Erythroblast (primary cell): ENCODE measurements around the gene OLFML2A.

ENCODE experiments used
- GATA1 ChIP-seq: IDR thresholded peaks from 2 replicates; pipeline ENCODE4 v1.6.1; 2011; ENCODE audit warnings: low read depth, mild to moderate bottlenecking, control low read depth, low read length, moderate library complexity
- POLR2A ChIP-seq: IDR thresholded peaks from 2 replicates; pipeline ENCODE4 v1.6.1; 2011; ENCODE audit warnings: mild to moderate bottlenecking, low read length

DNA sequence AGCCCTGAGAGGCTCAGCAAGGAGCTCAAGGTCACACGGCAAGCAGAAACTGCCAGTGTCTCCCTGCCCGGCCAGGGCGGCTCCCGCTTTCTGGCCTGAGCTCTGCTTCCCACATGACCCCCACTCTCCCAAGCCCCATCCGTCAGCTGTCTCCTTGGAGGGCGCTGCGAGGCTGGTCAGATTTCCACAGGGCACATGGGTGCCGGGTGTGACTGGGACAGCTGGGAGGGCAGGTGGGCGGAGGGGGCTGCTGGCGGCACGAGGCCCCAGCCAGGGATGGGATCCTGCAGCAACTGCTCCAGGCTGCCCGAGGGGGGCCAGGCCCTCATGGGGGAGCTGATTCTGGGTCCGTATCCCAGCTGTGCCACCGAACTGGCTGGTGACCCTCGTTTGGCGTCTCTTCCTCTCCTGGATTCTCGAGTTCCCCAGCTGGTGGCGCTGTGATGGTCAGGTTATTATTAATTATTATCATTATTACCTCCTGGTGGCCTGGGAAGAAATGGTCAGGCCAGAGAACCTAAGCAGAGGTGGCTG lies 63.4 kb downstream of the OLFML2A start:
- no peak for TF ChIP-seq POLR2A
- no peak for TF ChIP-seq GATA1
